Epithelial cell of prostate (primary cell): Measurements from ENCODE around the gene SSC4D.
"Not testable (repeated sequence)": the region's sequence is repeated elsewhere in the genome, so short reads cannot be mapped to it uniquely, and the experiment has no call there.

Experiments used
- DNase-seq: peaks from one replicate; pipeline ENCODE4 v3.0.0-alpha.2; 2011; ENCODE audit warnings: low read depth, low spot score
- H3K27ac ChIP-seq: fragments of 450-650 bp; 2 replicates; pipeline ENCODE4 v1.5.1; 2017; ENCODE audit warnings: mild to moderate bottlenecking

The SSC4D gene

DNA sequence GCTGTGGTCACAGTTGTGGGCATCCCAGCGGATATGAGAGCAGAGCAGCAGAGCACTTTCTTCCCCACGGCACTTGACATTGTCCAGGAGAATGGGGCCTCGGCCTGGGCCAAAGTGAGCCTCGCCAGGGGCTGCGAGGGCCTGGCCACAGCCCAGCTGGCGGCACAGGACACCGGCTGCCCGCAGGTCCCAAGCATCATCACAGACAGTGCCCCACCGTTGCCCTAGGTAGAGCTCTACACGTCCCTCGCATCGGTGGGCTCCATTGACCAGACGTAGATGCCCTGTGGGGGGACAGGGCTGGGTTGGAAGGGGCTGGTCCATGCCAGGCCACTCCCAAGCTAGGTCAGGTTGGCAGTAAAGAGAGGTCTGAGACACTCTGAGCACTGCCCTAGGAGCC, 19.4 kb downstream of the SSC4D start:
- no peak overlapping the region for H3K27ac ChIP-seq
- no peak for DNase-seq

DNA sequence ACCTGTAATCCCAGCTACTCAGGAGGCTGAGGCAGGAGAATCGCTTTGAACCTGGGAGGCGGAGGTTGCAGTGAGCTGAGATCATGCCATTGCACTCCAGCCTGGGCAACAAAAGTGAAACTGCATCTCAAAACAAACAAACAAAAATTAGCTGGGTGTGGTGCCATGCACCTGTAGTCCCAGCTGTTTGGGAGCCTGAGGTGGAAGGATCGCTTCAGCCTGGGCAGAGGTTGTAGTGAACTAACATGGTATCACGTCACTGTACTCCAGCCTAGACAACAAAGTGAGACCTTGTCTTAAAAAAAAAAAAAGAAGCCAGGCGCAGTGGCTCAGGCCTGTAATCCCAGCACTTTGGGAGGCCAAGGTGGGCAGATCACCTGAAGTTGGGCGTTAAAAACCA, 21.7 kb downstream of the SSC4D start:
- DNase-seq, H3K27ac ChIP-seq: not testable (repeated sequence)

DNA sequence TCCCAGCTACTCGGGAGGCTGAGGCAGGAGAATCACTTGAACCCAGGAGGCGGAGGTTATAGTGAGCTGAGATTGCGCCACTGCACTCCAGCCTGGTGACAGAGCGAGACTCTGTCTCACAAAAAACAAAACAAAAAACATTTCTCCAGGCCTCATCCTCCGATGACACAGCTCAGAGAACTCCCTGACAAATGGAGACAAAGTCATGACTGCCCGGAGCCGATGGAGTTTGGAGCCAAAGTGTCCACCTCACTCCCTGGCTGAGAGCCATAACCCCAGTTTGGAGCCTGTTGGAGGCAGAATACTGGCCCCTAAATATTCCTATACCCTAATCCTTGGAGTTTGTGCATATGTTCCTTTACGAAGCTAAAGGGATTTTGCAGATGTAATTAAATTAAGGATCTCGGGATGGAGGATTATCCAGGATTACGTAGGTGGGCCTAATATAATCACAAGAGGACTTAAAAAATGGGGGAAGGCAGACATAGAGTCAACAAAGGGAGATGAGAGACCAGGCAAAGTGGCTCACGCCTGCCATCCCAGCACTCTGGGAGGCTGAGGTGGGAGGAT, 22.7 kb downstream of the SSC4D start:
- DNase-seq: no peak
- no peak overlapping the region for H3K27ac ChIP-seq

DNA sequence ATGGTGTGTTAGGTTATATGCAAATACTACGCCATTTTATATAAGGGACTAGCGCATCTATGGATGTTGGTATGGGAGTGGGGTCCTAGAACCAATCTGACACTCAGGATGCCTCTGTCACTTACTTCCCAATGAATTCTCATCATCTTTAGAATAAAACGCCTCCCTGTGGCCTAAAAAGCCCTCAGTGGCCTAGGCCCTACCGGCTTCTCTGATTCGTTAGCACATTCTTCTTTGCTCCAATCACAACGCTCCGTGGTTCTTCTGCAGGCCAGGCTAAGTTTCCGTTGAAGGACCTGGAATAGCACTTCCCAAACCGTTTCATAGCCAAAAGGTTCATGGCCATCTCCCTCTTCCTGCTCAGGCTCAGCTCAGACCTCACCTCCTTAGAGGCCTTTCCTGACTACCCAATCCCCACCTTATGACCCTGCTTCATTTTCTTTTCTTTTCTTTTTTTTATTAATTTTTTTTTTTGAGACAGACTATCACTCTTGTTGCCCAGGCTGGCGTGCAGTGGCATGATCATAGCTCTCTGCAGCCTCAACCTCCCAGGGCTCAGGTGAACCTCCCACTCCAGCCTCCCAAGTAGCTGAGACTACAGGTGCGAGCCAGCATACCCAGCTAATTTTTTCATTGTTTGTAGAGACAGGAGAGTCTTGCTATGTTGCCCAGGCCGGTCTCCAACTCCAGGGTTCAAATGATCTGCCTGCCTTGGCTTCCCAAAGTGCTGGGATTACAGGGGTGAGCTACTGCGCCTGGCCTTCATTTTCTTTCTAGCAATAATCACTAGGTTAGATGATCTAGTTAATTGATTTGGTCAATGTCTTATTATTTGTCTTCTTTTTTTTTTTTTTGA, 26.2 kb downstream of the SSC4D start:
- H3K27ac ChIP-seq: no peak overlapping the region
- no peak for DNase-seq

DNA sequence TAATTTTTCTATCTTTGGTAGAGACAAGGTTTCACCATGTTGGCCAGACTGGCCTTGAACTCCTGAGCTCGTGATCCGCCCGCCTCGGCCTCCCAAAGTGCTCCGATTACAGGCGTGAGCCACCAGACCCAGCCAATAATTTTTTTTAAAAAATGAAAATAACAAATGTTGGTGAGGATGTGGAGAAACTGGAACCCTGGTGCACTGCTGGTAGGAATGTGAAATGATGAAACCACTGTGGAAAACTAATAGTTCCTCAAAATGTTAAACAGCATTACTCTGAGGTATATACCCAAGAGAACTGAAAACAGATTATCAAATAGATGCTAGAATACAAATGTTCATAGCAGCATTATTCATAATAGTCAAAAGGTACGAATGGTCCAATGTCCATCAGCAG, 27.7 kb downstream of the SSC4D start:
- DNase-seq: no peak
- peak overlapping the region; percentile 94 for H3K27ac ChIP-seq

DNA sequence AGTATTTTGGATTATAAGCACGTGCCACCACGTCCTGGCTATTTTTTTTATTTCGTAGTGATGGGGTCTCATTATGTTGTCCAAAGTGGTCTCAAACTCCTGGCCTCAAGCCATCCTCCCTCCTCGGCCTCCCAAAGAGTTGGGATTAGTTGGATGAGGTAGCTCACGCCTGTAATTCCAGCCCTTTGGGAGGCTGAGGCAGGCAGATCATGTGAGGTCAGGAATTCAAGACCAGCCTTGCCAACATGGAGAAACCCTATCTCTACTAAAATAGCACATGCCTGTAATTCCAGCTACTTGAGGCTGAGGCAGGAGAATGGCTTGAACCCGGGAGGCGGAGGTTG, 28.9 kb downstream of the SSC4D start:
- H3K27ac ChIP-seq: peak overlapping the region; percentile 94
- no peak for DNase-seq

DNA sequence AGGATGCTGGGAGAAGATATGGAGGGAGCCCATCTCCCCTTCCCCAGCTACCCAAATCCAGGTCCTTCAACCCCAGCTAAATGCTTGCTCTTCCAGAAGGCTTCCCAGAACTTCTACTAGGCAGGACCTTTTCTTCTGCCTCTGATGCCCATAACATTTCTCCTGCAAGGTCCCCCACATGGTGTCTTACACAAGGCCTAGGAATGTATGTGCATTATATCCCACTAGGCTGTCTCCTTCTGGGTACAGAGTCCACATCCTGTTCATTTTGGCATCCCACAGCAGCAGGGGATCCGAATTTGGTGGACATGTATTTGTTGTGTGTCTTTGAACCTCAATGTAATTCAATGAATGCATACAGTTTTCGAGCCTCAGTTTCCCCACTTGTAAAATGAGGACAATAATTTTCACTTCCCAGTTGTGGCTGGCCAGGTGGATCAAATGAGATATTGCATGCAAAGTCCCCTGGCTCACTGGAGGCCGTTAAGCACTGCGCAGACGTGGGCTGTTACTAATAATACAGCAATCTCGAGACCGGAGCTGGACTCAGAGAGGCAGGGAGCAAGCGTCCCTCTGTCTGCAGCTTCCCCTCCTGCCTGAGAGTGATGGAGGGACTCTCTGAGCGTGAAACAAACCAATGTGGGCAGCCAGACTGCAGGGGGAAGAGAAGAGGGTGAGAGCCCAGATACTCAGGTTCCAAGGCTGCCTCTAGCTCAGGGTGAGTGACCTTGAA, 32.1 kb downstream of the SSC4D start:
- H3K27ac ChIP-seq: no peak overlapping the region

DNA sequence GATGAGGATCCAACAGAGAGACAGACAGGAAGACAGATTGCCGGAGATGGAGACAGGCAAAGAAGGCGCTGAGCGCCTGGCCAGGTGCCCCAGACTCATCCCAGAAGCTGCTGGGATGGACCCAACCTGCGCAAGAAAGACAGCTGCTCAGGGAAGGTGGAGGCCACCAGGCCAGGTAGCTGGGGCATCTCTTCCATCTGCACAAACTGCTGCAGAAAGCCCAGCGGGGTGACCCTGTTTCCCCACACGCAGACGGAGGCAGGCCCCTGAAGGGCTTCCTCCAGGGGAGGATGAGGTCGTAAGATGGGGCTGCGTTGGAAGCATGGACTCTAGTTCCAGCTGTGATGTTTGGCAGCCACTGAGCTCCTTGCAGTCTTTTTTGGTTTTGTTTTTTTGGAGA, 34.2 kb downstream of the SSC4D start:
- H3K27ac ChIP-seq: no peak overlapping the region
- DNase-seq: no peak

More for the DNA sequence above, 32.1 kb downstream of the SSC4D start:
- DNase-seq: no peak

DNA sequence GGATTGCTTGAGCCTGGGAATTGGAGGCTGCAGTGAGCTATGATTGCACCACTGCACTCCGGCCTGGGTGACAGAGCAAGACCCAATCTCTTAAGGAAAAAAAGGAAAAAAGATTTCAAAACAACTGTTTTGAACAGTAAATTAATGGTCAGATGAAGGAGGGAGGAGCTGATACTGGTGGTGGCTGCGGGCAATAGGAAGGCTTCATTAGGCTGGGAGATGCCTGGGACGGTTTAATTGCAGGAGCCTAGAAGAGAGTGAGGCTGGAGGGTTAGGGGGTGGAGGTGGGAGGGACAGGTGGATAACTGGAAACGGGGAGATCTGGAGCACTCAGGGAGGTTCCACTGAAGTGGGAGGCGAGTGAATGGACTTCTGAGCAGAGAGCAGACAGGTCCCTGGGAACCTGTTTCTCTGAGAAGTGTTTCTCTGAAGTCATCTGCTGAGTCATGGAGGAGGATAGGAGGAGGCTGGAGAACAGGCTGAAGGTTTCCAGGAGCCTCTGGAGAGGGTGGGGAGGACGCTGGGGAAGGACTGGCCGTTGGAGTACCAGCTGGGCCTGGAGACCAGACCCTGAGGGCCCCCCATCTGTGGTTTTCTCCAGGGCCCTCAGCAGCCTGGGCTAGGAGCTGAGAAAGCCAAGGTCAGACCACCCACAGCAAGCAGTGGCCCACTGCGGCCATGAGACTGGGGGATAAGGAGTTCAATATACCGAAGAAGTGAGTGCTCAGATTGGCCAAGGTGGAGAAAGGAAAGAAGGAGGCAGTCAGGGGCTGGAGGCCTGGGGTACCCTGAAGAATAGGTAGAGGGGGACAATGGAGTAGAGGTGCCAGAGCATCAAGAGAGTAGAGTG, 36.3 kb downstream of the SSC4D start:
- peak overlapping the region; percentile 7 for H3K27ac ChIP-seq
- DNase-seq: peak; percentile 46

DNA sequence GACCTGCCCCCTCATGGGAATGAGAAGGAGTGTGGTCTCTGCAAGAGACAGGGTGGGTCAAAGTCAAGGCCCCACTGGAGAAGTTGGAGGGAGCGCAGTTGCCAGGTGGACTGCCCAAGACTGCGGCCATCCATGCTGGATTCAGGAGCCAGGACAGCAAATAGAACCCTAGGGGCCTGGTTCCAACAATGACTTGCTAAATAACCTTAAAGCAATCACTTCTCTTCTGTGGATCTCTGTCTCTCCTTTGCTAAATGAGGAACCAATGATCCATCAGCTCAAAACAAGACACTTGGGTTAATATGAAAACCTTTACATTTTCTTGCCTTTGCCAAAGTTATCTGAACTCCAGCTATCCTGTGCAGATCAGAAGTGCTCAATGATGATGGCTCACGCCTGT, 38.1 kb downstream of the SSC4D start:
- H3K27ac ChIP-seq: no peak overlapping the region
- DNase-seq: no peak

DNA sequence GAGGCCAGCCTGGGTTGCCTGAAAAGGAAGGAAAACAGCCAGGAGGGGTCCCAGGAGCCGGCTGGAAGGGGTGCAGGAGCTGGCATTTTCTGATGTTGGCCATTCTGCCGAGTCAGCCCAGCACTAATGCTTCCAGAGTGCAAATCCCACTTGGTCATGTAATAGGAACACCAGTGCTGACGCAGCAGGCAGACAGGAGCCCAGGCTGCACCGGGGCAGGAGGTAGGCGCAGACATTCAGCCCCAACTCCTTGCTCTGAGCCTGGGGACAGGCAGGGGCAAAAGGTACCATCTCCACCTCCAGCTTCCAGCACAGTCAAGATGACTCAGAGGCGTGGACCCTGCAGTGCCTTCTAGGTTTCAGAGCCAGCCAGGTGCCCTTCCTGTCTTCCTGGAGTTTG, 40.5 kb downstream of the SSC4D start:
- no peak overlapping the region for H3K27ac ChIP-seq
- DNase-seq: no peak

DNA sequence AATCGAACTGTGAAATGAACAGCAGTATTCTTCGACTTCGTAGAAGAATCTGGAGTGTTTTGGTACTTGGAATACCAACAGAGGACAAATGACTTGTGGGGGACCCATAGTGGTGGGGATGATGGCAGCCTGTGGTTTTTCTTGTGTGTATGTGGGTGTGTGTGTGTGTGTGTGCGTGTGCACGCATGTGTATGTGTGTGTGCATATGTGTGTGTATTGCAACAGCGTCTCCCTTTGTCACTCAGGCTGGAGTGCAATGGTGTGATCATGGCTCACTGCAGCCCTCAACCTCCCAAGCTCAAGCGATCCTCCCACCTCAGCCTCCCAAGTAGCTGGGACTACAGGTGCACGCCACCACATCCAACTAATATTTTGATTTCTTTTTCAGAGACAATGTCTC, 41.3 kb downstream of the SSC4D start:
- no peak for DNase-seq
- no peak overlapping the region for H3K27ac ChIP-seq

DNA sequence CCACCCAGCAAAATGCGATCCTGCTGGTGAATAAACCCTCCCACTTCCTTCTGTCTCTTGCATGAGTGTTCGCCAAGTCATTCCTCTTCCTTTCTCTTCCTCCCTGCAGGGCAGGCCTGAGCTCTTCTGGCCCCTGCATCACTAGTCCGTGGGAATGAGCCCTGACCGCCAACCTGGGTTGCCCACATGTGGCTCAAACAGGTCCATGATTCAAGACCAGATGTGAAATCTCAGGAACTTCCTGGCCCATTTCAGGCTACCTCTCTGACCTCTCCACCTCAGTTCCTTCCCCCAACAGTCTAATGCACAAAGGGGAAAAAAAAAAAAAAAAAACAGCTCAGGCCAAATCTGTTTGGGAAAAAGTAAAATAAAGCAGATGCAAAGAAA, 45.3 kb downstream of the SSC4D start:
- no peak for DNase-seq

DNA sequence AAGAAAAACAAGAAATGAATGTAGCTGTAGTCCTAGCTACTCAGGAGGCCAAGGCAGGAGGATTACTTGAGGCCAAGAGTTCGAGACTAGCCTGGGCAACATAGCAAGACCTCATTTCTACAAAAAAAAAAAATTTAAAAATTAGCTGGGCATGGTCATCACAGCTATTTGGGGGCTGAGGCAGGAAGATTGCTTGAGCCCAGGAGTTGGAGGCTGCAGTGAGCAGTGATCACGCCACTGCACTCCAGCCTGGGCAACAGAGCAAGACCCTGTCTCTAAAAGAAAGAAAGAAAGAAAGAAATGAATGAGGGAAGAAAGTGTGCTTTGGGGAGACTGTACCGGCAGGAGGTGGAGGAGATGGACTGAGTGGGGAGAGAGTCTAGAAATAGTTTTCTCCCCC, 45.7 kb downstream of the SSC4D start:
- not testable (repeated sequence) for DNase-seq
- peak overlapping the region; percentile 93 for H3K27ac ChIP-seq

More for the DNA sequence above, 45.3 kb downstream of the SSC4D start:
- peak overlapping the region; percentile 93 for H3K27ac ChIP-seq

DNA sequence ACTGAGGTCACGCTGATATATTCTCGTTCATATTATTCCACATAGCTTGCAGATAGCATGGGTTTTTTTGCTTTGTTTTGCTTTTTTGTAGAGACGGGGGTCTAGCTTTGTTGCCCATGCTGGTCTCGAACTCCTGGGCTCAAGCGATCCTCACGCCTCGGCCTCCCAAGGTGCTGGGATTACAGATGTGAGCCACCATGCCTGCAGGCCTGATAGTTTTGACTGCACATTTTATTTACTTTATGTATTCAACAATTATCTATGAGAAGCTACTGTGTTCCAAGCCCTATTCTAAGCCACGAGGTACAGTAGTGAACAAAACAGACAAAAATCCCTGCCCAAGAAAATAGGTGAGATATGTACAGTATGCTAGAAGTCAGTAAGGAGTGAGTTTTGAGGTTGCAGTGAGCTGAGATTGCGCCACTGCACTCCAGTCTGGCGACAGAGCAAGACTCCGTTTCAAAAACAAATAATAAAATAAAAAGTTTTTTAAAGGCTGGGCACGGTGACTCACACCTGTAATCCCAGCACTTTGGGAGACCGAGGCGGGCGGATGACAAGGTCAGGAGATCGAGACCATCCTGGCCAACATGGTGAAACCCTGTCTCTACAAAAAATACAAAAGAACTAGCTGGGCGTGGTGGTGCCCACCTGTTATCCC, 49.4 kb downstream of the SSC4D start:
- peak overlapping the region; percentile 90 for H3K27ac ChIP-seq
- DNase-seq: no peak

DNA sequence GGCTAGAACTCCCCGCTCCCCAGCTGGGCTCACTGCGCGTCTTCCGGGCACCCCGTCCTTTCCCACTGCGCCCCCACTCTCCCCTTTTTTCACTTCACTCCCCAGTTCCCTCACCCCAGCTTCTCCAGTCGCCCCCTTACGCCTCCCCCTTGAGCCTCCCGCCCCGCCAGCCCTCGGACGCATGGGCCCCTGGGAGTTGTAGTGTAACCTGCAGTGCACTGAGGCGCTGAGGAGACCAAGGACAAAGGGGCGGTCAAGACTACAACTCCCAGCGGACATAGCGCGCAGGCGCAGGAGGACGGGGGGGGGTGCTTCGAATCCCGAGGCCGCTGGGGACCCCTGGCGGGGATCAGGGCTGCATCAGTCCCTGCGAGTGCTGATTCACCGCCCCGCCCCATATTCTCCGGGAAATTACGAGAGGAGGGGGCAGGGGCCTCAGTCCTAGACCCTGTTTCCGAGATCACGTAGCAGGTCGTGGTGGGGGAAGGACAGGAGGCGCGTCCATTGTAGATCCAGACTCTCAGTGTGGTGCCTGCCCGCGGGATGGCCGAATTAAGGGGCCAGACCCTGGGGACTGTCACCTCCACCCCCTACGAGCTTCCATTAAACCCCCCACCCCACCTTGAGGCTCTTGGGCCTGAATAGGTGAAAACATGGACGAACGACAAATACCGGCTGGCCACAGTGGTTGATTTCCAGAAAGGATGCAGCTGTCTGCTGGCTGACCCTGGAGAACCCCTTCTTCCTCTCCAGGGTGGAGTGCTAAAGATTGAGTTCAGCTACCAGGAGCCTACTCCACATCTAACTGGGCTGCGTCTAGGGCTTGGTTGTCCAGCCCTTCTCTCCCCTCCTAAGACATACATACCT, 50.2 kb downstream of the SSC4D start:
- peak overlapping the region; percentile 90 for H3K27ac ChIP-seq
- DNase-seq: peak; percentile 91

DNA sequence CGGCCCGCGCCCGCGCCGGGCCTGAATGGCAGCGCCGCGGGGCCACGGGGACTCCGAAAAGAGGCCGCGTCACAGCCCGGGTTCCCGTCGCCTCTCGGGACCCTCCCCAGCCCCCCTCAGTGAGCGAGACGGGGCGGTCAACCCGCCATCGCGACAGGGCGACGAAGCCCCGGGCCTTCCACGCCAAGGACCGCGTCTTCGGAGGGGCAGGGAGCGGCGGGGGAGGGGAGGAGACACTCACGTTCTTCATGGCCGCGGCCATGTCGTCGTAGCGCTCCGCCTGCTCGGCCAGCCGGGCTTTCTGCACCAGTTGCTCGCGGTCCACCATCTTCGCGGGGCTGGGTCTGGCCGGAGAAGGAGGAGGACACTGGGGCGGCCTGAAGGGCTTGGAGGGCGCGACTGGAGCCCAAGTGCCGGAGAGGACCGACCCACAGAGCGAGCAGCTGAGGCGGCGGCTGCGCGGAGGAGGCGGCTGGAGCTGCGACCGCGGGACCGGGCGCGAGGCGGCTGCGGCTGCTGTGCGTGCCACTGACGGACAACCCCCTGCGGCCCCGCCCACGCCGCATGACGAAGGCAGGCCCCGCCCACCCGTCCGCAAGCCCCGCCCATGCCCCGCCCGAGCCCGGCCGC, 50.9 kb downstream of the SSC4D start, which contains the start of gene YWHAG:
Gene YWHAG (minus strand): TSS at position 511 of the 630 bp plus-strand sequence. CDS start 183 bp downstream, at position 328.
- peak within 1 kb of the TSS; percentile 90 for H3K27ac ChIP-seq
- DNase-seq: peak; percentile 46

DNA sequence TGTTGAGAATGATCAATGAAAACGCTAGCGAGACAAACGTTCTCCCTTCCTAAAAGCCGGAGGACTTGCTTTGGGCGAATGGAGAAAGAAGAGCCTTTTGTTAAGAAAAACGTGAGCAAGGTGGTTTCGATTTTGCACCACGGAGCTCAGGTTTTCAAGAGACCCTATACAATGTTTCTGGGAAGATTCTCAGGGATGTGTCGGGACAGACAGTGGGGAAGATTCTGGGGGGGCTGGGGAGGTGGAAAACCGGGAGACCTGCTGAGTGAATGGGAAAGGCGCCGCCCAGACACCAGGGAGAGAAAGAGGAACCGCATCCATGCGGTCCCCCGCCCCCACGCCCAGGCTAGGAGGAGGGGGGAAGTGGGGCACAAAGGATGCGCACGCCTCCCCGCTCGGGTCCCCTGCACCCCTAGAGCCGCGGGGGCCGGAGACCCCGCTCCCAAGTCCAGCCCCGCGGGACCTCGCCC, 51.5 kb downstream of the SSC4D start:
- peak overlapping the region; percentile 90 for H3K27ac ChIP-seq
- DNase-seq: no peak
